Measurements from ENCODE around the gene SLCO2B1.

The SLCO2B1 gene

DNA sequence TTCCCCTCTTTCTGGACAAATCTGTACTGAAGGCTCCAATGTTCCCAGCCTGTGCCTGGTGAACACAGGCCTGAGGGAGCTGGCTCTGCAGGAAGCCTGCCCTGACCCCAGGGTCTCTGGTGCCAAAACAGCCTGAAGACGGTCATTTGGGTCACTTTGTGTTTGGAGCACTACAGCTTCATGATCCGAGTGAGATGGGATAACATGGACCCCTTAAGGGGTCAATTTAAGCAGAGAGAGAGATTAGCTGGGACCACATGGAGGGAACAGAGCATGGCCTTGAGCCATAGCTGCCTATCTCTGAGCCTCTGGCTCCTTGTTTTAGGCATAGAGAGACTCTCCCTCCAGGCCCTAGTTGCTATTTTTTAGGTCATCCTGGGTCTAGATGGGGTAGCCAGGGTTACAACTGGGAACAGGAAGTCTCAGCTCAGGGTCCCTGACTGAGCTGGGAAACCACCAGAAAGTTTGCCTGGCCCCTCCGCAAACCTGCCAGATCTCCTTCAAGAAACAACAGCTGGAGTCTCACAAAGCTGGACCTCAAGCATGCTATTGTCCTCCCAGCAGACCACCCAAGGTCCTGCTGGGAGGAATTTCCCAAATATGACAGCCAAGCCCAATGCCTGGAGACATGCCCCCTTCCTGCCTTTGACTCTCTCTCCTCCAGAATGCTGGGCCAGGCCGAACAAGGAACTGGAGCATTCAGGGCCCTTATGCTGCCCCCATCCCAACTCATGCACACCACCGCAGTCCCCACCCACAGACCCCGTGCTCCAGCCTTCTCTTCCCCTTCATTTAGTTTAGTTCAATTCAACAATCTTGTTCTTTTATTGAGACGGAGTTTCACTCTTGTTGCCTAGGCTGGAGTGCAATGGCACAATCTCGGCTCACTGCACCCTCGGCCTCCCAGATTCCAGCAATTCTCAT is 4.0 kb downstream of the SLCO2B1 start:
- H3K4me2 ChIP-seq = no peak overlapping the region
- H3K9ac ChIP-seq = no peak overlapping the region
- TF ChIP-seq, protein P1, sequence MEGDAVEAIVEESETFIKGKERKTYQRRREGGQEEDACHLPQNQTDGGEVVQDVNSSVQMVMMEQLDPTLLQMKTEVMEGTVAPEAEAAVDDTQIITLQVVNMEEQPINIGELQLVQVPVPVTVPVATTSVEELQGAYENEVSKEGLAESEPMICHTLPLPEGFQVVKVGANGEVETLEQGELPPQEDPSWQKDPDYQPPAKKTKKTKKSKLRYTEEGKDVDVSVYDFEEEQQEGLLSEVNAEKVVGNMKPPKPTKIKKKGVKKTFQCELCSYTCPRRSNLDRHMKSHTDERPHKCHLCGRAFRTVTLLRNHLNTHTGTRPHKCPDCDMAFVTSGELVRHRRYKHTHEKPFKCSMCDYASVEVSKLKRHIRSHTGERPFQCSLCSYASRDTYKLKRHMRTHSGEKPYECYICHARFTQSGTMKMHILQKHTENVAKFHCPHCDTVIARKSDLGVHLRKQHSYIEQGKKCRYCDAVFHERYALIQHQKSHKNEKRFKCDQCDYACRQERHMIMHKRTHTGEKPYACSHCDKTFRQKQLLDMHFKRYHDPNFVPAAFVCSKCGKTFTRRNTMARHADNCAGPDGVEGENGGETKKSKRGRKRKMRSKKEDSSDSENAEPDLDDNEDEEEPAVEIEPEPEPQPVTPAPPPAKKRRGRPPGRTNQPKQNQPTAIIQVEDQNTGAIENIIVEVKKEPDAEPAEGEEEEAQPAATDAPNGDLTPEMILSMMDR (conservative IDR thresholded peaks at IDR 0.05; ENCODE audit: low read depth, low read length) = no peak

DNA sequence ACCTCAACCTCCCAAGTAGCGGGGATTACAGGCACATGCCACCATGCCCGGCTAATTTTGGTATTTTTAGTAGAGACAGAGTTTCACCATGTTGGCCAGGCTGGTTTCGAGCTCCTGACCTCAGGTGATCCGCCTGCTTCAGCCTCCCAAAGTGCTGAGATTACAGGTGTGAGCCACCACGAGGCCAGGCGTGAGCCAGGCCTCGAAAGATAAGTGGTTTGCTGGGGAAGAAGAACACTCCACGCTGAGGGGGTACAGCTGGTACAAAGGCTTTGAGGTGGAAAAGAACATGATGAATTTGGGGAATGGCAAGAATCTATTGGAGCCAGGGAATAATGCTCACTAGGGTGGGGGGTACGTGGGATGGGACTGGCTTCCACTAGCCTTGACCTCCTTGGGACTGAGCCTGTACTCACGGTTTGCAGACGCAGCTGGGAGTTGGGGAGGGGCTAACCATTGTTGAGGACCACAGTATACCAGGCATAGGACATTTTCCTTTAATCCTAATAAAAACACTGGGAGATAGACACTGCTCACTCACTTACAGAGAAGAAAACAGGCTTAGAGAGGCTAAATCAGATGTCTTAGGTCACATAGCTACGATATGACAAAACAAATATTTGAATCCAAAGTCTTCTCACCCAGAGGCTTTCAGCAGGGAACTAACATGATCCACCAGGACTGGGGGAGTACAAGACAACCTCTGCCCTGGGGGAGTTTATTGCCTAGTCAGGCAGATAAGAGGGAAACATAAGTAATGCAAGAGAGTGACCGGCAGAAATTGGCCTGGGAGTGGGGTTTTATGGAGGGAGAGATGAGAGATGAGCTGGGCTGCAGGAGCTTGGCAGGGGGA is 4.9 kb downstream of the SLCO2B1 start:
- H3K4me1 ChIP-seq (ENCODE audit: low read depth, poor library complexity, severe bottlenecking) = no peaks in the 10 kb centered on the region
- no peaks in the 10 kb centered on the region for H3K36me3 ChIP-seq (ENCODE audit: insufficient read depth)
- H2AFZ ChIP-seq (ENCODE audit: low read depth) = no peak overlapping the region
- H3K4me3 ChIP-seq (IDR thresholded peaks at IDR 0.05; ENCODE audit: insufficient read depth, low read depth, low read length) = no peak overlapping the region
- no peaks in the 10 kb centered on the region for H3K79me2 ChIP-seq (ENCODE audit: insufficient read depth, low read depth)
- no peak overlapping the region for H3K4me2 ChIP-seq
- no peaks in the 10 kb centered on the region for H3K27me3 ChIP-seq (ENCODE audit: insufficient read depth, low read depth)
- no peak overlapping the region for H3K9ac ChIP-seq
- no peaks in the 10 kb centered on the region for H4K20me1 ChIP-seq (ENCODE audit: insufficient read depth)
- H3K27ac ChIP-seq = no peak overlapping the region
- TF ChIP-seq, protein P1 (conservative IDR thresholded peaks at IDR 0.05; ENCODE audit: low read depth, low read length) = no peak

More for the DNA sequence above, 4.0 kb downstream of the SLCO2B1 start:
- Histone ChIP-seq H3K27ac (no peak overlapping the region), H4K20me1 (ENCODE audit: insufficient read depth) (no peaks in the 10 kb centered on the region), H3K27me3 (ENCODE audit: insufficient read depth, low read depth) (no peaks in the 10 kb centered on the region), H3K79me2 (ENCODE audit: insufficient read depth, low read depth) (no peaks in the 10 kb centered on the region), H2AFZ (ENCODE audit: low read depth) (no peak overlapping the region), H3K4me3 (IDR thresholded peaks at IDR 0.05; ENCODE audit: insufficient read depth, low read depth, low read length) (no peak overlapping the region), H3K4me1 (ENCODE audit: low read depth, poor library complexity, severe bottlenecking) (no peaks in the 10 kb centered on the region), H3K36me3 (ENCODE audit: insufficient read depth) (no peaks in the 10 kb centered on the region)

DNA sequence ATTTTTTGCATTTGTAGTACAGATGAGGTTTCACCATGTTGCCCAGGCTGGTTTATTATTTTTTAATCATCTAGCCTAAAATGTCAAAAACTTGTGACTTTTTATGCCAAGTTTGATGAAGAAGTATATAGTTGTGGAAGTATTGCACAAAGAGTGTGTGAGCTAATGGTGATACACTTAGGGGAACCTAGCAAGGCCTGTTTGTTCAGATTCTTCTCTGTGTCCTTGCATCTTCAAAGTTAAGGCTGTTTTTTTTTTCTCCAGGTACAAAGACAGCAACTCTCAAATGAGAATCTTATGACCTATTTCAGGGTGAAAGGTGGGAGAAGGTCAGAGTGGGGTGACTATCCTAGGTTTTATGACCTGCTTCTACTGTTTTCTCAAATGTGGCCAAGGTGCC is 7.3 kb downstream of the SLCO2B1 start:
- Histone ChIP-seq H4K20me1 (ENCODE audit: insufficient read depth) (no peaks in the 10 kb centered on the region), H3K4me2 (no peak overlapping the region), H3K79me2 (ENCODE audit: insufficient read depth, low read depth) (no peaks in the 10 kb centered on the region), H3K36me3 (ENCODE audit: insufficient read depth) (no peaks in the 10 kb centered on the region), H3K4me3 (IDR thresholded peaks at IDR 0.05; ENCODE audit: insufficient read depth, low read depth, low read length) (no peak overlapping the region), H3K4me1 (ENCODE audit: low read depth, poor library complexity, severe bottlenecking) (no peaks in the 10 kb centered on the region), H3K27me3 (ENCODE audit: insufficient read depth, low read depth) (no peaks in the 10 kb centered on the region), H3K27ac (no peak overlapping the region), H2AFZ (ENCODE audit: low read depth) (no peak overlapping the region), H3K9ac (no peak overlapping the region)
- TF ChIP-seq, protein P1 (conservative IDR thresholded peaks at IDR 0.05; ENCODE audit: low read depth, low read length) = no peak

GRCh38 chr11:75158696-75159150 is 7.8 kb downstream of the SLCO2B1 start:
- no peaks in the 10 kb centered on the region for H3K4me1 ChIP-seq (ENCODE audit: low read depth, poor library complexity, severe bottlenecking)

More at GRCh38 chr11:75158696-75159150, 7.8 kb downstream of the SLCO2B1 start:
- Histone ChIP-seq H3K4me3 (IDR thresholded peaks at IDR 0.05; ENCODE audit: insufficient read depth, low read depth, low read length) (no peak overlapping the region), H3K79me2 (ENCODE audit: insufficient read depth, low read depth) (no peaks in the 10 kb centered on the region), H3K9ac (no peak overlapping the region), H3K27me3 (ENCODE audit: insufficient read depth, low read depth) (no peaks in the 10 kb centered on the region), H3K27ac (no peak overlapping the region), H2AFZ (ENCODE audit: low read depth) (no peak overlapping the region), H4K20me1 (ENCODE audit: insufficient read depth) (no peaks in the 10 kb centered on the region), H3K4me2 (no peak overlapping the region), H3K36me3 (ENCODE audit: insufficient read depth) (no peaks in the 10 kb centered on the region)
- TF ChIP-seq, protein P1 (conservative IDR thresholded peaks at IDR 0.05; ENCODE audit: low read depth, low read length) = no peak
